Activated B cell treated with CpG ODN at 0.5 μM for 24 hours (primary cell): ENCODE data around the gene CDK14. TPM values are rescaled to one million over a fixed set of nuclear protein-coding genes. Genes with fewer than 3 reads are reported as not detected.

Experiments
- ATAC-seq: fragments of 200-7000 bp; cut with Tn5 transposase; one replicate; pipeline ENCODE4 v1.10.0; 2021; ENCODE audit warnings: low read depth, mild to moderate bottlenecking, moderate library complexity
- CTCF ChIA-PET: fragments of 350-600 bp; sonication (Branson Sonifier 250); formaldehyde crosslinking; loops from one replicate; lab custom pipeline; 2021; ENCODE audit warnings: antibody characterized with exemption; lab: Charles Lee
- POLR2A ChIA-PET: fragments of 350-600 bp; sonication (Branson Sonifier 250); formaldehyde crosslinking; loops from one replicate; lab custom pipeline; 2021; ENCODE audit warnings: antibody characterized with exemption; lab: Charles Lee
- DNase-seq: peaks from one replicate; pipeline ENCODE4 v3.0.0; 2022
- H3K27ac Mint-ChIP-seq: one replicate; pipeline ENCODE4 v1.8.0; 2020; ENCODE audit warnings: mixed read lengths
- H3K27me3 Mint-ChIP-seq: one replicate; pipeline ENCODE4 v1.8.0; 2021; ENCODE audit warnings: mixed read lengths
- H3K36me3 Mint-ChIP-seq: one replicate; pipeline ENCODE4 v1.8.0; 2021; ENCODE audit warnings: low read depth, mixed read lengths
- H3K4me1 Mint-ChIP-seq: one replicate; pipeline ENCODE4 v1.8.0; 2021; ENCODE audit warnings: mixed read lengths
- H3K4me3 Mint-ChIP-seq: one replicate; pipeline ENCODE4 v1.8.0; 2020; ENCODE audit warnings: mild to moderate bottlenecking, mixed read lengths
- H3K9me3 Mint-ChIP-seq: one replicate; pipeline ENCODE4 v1.8.0; 2020; ENCODE audit warnings: mixed read lengths
- intact Hi-C: fragments of 100-400 bp; cut with micrococcal nuclease; formaldehyde crosslinking; loops from one replicate; pipeline ENCODE4 v1.15.1; 2024
- total RNA-seq: library from RNA; stranded (reverse); gene quantifications from 2 replicates; pipeline ENCODE4 v1.2.3, GENCODE V29; 2022
- TF ChIP-seq, protein P1 (sequence below): fragments of 200-600 bp; IDR thresholded peaks from one replicate; pipeline ENCODE4 v1.8.0; 2022; ENCODE audit warnings: antibody characterized with exemption, mild to moderate bottlenecking

CDK14 gene
- total RNA-seq, 1 donor from 2014 or later: 140 TPM

DNA sequence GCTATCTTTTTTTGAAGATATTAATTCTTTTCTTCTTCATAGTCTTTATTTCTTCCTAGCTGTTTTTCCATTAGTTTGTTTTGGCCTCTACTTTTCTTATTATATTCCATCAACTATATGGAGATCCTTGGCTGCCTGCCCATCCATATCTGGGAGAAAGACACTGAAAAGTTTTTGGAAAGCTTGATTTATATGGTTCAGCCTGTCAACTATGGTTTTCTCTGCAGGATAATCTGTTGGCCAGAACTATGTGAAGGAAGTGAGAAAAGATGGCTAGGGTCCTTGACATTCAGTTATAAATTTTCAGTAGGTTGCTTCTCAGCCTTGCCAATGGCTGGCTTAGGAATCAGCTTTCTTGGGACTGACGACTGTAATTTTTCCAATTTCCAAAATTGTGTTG lies 10.0 kb upstream of the CDK14 start:
- ATAC-seq (no peak), DNase-seq (no peak)
- Mint-ChIP-seq H3K27ac (no peak overlapping the region), H3K36me3 (no peaks in the 10 kb centered on the region), H3K9me3 (no peaks in the 10 kb centered on the region), H3K4me1 (peaks cover 10% of the 10 kb centered on the region), H3K4me3 (no peak overlapping the region), H3K27me3 (no peaks in the 10 kb centered on the region)
- TF ChIP-seq, protein P1, sequence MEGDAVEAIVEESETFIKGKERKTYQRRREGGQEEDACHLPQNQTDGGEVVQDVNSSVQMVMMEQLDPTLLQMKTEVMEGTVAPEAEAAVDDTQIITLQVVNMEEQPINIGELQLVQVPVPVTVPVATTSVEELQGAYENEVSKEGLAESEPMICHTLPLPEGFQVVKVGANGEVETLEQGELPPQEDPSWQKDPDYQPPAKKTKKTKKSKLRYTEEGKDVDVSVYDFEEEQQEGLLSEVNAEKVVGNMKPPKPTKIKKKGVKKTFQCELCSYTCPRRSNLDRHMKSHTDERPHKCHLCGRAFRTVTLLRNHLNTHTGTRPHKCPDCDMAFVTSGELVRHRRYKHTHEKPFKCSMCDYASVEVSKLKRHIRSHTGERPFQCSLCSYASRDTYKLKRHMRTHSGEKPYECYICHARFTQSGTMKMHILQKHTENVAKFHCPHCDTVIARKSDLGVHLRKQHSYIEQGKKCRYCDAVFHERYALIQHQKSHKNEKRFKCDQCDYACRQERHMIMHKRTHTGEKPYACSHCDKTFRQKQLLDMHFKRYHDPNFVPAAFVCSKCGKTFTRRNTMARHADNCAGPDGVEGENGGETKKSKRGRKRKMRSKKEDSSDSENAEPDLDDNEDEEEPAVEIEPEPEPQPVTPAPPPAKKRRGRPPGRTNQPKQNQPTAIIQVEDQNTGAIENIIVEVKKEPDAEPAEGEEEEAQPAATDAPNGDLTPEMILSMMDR: no peak
- ChIA-PET POLR2A (no interaction called here), CTCF (interaction anchor here (1.1 kb wide), 2 partner anchors 9 to 43 kb away, joined by 4 to 5 read pairs; no protein-coding TSS in a partner anchor)
- intact Hi-C loops: no loop called here

DNA sequence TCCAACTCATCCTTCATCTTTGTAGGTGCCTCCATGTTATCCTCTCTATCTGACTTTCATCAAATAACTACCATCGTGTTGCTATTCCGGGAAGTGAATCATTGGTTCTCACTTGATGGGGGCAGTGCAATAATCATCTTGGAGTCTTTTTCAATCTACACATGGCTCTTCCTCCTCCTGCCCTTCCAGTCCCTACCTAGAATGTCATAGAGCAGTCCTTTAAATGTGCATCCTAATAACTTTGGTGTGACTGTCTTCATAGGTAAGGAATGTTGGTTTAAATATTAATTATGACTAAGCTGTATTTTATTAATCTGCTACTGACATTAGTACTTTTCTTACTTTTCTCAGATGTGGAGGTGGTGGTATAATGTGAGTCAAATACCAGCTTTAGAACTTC lies 8.4 kb upstream of the CDK14 start:
- peaks cover 10% of the 10 kb centered on the region for H3K4me1 Mint-ChIP-seq
- no peaks in the 10 kb centered on the region for H3K27me3 Mint-ChIP-seq
- H3K27ac Mint-ChIP-seq: no peak overlapping the region
- CTCF ChIA-PET: no interaction called here
- DNase-seq: no peak
- POLR2A ChIA-PET: no interaction called here
- no peak overlapping the region for H3K4me3 Mint-ChIP-seq
- ATAC-seq: no peak
- H3K9me3 Mint-ChIP-seq: no peaks in the 10 kb centered on the region
- intact Hi-C loops: no loop called here
- no peaks in the 10 kb centered on the region for H3K36me3 Mint-ChIP-seq
- TF ChIP-seq, protein P1: no peak

GRCh38 chr7:90592033-90592432 lies 4.1 kb upstream of the CDK14 start:
- intact Hi-C loops: loop anchor here (10.0 kb wide), 3 partner anchors 347 to 1543 kb away; partner anchors contain the start of genes CFAP69, CYP51A1 and FZD1
- H3K27ac Mint-ChIP-seq: no peak overlapping the region
- CTCF ChIA-PET: no interaction called here

GRCh38 chr7:90593205-90593604 lies 2.9 kb upstream of the CDK14 start:
- intact Hi-C loops: loop anchor here (10.0 kb wide), 3 partner anchors 348 to 1542 kb away; partner anchors contain the start of genes CFAP69, CYP51A1 and FZD1
- Mint-ChIP-seq H3K27ac (no peak overlapping the region), H3K4me1 (peaks cover 31% of the 10 kb centered on the region), H3K9me3 (no peaks in the 10 kb centered on the region), H3K36me3 (peaks cover 3% of the 10 kb centered on the region), H3K27me3 (no peaks in the 10 kb centered on the region), H3K4me3 (no peak overlapping the region)
- ATAC-seq (no peak), DNase-seq (no peak)
- ChIA-PET POLR2A (interaction anchor here (0.7 kb wide), 1 partner anchor 226 kb away, joined by 3 read pairs; no protein-coding TSS in a partner anchor), CTCF (no interaction called here)
- TF ChIP-seq, protein P1: no peak

More at GRCh38 chr7:90592033-90592432, 4.1 kb upstream of the CDK14 start:
- ATAC-seq: no peak
- no peak for DNase-seq
- peaks cover 3% of the 10 kb centered on the region for H3K36me3 Mint-ChIP-seq
- peaks cover 19% of the 10 kb centered on the region for H3K4me1 Mint-ChIP-seq
- TF ChIP-seq, protein P1: no peak
- H3K9me3 Mint-ChIP-seq: no peaks in the 10 kb centered on the region
- H3K27me3 Mint-ChIP-seq: no peaks in the 10 kb centered on the region
- no peak overlapping the region for H3K4me3 Mint-ChIP-seq
- POLR2A ChIA-PET: no interaction called here

DNA sequence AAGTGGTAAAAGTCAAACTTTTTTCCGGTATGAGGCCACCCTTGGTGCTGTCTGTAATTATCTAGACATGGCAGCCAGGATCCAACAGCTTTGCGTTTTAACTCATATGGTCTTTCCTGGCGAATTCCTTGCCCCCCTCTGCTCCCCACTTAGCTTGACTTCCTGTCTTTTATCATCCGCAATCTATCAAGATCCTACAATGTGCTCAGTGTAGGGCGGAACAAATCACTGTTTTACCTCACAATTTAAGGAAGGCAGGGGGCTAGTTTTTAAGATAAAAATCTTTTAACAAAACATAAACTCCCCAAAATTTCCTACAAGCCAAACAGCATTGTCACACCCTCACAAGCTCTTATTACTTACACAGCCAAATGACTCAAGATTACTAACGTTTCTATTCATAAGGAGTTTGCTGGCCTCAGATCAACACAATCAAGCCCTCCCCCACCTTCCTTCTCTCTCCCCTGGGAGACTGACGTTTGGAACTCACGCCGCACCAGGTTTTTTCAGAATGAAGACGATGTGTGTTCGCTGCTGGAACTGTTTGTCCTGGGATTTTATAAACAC lies 1.3 kb upstream of the CDK14 start:
- Mint-ChIP-seq H3K4me3 (peak overlapping the region; percentile 89), H3K9me3 (no peaks in the 10 kb centered on the region), H3K27ac (peak overlapping the region; percentile 88), H3K27me3 (no peaks in the 10 kb centered on the region), H3K36me3 (peaks cover 3% of the 10 kb centered on the region), H3K4me1 (peaks cover 44% of the 10 kb centered on the region)
- TF ChIP-seq, protein P1: no peak
- POLR2A ChIA-PET: interaction anchor here (1.3 kb wide), 1 partner anchor 26 kb away, joined by 3 read pairs; no protein-coding TSS in a partner anchor
- peak; percentile 16 for ATAC-seq
- CTCF ChIA-PET: interaction anchor here (0.9 to 3.3 kb wide), 7 partner anchors 9 to 440 kb away, joined by 3 to 21 read pairs (median 4); no protein-coding TSS in a partner anchor
- DNase-seq: no peak
- intact Hi-C loops: loop anchor here (2.0 to 10.0 kb wide), 8 partner anchors 16 to 1852 kb away; partner anchors contain the start of genes AKAP9, CFAP69, CYP51A1 and FZD1
